IPS-11a (cell line): ENCODE results near the gene TNIP1.

Experiments used
- H3K4me3 ChIP-seq: one replicate; pipeline ENCODE4 v1.5.1; 2013; ENCODE audit warnings: low read depth, low read length, control low read depth

Gene TNIP1, protein sequence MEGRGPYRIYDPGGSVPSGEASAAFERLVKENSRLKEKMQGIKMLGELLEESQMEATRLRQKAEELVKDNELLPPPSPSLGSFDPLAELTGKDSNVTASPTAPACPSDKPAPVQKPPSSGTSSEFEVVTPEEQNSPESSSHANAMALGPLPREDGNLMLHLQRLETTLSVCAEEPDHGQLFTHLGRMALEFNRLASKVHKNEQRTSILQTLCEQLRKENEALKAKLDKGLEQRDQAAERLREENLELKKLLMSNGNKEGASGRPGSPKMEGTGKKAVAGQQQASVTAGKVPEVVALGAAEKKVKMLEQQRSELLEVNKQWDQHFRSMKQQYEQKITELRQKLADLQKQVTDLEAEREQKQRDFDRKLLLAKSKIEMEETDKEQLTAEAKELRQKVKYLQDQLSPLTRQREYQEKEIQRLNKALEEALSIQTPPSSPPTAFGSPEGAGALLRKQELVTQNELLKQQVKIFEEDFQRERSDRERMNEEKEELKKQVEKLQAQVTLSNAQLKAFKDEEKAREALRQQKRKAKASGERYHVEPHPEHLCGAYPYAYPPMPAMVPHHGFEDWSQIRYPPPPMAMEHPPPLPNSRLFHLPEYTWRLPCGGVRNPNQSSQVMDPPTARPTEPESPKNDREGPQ

DNA sequence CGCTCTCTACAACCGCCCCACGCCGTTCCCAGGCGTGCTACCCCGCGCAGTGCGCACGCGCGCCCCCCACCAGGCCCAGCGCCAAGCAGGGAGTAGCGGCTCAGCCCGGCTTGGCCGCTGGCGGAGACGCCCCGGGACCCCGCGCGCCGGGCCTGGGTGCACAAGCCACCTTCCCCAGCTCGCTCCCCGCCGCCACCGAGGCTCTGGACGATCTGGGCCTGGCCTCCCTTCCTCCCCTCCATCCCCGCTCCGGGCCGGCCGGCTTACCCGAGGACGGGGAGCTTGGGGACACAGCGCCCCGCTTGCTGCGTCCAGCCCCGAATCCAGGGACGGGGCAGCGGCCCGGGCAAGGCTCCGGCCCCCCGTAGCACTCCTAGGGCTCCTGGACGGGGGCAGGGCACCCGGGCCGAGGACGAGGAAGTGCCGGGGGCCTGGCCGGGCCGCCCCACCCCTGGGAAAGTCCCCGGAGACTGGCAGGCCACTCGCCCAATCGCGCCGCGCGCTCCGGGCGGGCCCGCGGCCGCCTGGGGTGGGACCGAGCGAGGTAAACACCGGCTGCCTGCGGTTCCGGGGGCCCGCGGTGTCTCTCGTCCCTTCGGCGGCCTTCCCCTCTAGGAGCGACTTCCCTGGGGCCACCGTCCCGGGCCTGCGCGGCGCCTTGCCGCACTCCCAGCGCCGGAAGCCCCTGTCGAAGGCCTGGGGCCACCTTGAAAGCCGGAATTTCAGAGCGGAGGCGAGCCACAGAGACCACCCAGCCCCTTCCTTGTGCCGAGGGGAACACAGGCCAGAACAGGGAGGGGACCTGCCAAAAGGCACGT lies at the start of gene TNIP1:
Gene TNIP1, minus strand, starts transcription at position 422 of the 818 bp plus-strand sequence. CDS start 15,939 bp downstream, outside the sequence.
- peak within 1 kb of the TSS; percentile 78 for H3K4me3 ChIP-seq

GRCh38 chr5:151130235-151130921 lies 49.5 kb upstream of the TNIP1 start:
- no peak overlapping the region for H3K4me3 ChIP-seq

- no peak overlapping the region for H3K4me3 ChIP-seq
Observed at GRCh38 chr5:151128817-151129216, 48.0 kb upstream of the TNIP1 start.

GRCh38 chr5:151127926-151128325 lies 47.1 kb upstream of the TNIP1 start:
- no peak overlapping the region for H3K4me3 ChIP-seq

DNA sequence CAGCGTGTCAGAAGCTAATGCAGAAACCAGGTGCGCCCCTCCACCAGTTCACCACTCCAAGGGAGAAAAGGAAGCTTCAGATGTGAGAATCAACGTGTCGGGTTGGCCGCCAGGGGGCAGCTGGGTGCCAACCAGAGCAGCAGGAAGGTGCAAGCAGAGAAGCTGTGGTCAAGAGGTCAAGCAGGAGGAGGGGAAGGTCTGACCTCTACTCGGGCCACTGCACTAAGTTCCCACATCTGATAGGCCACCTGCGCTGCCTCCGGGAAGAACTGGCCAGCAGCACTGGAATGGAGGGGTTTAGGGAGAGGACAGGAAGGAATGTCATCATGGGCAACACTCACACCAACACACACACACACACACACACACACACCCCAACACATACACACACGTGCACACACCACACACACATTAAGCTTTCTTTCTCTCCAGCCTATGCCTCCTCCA lies 45.4 kb upstream of the TNIP1 start:
- no peak overlapping the region for H3K4me3 ChIP-seq

DNA sequence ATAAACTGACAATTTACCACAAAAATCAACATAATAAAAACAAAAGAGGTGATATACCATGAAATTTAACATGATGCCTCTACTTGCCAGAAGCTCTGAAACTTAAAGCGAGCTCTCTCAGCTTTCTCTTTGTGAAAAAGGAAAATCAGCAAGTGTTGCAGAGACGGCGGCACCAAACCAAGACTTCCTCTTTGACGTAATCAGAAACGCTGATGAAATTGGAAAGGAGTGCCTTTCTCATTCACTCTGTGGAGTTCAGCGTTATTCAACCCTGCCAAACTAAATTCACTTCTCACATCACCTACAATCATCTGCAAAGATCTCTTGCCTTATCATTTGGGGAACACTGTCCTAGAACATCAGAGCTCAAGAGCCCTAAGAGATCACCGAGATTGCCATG lies 44.6 kb upstream of the TNIP1 start:
- no peak overlapping the region for H3K4me3 ChIP-seq

GRCh38 chr5:151123897-151124751 lies 43.3 kb upstream of the TNIP1 start:
- no peak overlapping the region for H3K4me3 ChIP-seq

- no peak overlapping the region for H3K4me3 ChIP-seq
Observed at GRCh38 chr5:151122828-151123227, 42.0 kb upstream of the TNIP1 start.

DNA sequence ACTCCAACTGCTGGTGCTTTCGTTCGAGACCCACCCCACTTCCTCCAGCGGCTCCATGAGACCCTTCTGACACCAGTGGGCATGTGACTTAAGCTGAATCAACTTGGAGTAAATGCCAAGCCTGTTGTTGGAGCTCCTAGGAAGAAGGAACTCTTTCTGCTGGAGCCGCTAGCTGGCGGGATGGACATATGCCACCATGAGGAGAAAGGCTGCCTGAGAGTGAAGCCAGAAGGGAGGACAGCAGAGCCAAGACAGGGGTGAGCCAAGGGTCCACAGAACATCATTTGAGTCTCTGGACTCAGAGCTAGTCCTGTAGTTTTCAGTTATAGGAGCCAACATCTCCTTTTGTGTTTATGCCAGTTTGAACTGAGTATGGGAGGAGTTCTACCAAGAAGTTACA lies 40.8 kb upstream of the TNIP1 start:
- no peak overlapping the region for H3K4me3 ChIP-seq

- H3K4me3 ChIP-seq: no peak overlapping the region
Observed at GRCh38 chr5:151121095-151121494, 40.3 kb upstream of the TNIP1 start.

DNA sequence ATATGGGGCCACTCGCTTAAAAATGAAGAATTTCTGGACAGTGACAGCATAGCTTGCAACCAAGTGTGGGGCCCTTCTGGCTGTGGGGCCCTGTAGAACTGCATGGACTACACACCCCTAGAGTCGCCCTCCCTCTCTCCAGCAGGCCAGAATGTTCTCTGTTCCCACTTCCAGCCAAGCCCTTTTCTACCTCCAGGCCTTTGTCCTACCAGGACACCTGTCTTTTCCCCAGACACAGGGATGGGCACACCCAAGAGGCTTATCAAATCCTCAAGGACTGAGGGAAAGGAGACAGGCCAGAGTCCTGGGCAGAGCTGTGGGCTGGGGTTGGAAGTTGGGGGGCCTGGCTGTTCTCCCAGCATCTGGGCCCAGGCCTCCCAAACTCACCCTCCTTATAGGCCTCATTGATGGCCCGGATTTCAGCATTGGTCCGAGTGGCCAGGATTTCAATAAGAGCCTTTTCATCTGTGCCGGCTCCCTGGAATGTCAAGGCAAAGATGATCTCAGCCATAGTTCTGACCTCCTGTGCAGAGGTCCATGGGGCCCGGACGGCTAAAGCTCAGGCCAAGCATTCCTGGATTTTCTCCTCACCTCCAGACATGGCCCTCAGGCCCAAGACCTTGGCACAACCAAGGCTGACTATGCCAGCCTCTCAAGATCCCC lies 38.2 kb upstream of the TNIP1 start:
- H3K4me3 ChIP-seq: no peak overlapping the region

DNA sequence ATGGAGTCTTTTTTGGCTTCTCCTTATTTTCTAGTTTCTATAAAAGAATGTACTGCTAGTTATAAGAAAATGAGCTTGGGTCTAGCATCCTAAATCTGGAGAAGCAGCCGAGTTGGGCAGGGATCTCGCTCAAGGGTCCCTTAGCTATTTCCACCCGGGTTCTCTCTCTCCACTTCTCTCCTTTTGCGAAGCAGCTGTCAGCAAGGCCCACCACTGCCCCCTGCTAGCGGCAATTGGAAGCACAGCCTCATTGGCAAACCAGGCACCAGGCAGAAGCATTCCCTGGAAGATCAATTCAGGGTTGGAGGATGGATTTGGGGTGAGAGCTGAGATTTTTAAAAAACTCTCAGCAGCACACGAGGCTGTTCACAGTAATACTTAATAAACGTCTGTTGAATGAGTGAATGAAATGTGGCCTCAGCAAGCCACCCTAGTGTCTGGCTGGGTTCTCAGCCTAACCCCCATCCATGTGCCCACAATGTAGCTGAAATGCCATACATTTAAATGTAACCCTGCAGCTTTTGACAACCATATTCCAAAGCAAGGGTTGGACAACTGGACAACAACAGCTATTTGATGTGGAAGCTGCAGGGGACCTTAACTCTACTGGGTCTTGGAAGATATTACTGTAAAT lies 34.6 kb upstream of the TNIP1 start:
- no peak overlapping the region for H3K4me3 ChIP-seq

DNA sequence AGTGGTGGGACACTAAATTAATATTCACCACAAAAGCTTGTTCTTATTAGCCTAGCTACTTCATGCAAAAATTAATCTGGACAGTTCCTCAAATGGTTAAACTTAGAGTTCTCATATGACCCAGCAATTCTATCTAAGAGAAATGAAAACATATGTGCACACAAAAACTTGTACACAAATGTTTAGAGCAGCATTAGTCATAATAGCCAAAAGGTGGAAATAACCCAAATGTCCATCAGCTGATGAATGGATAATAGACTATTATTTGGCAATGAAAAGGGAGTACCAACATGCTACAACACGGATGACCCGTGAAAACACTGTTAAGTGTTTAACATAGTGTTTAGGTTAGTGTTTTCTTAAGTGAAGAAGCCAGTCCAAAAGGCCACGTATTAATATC lies 32.8 kb upstream of the TNIP1 start:
- no peak overlapping the region for H3K4me3 ChIP-seq

DNA sequence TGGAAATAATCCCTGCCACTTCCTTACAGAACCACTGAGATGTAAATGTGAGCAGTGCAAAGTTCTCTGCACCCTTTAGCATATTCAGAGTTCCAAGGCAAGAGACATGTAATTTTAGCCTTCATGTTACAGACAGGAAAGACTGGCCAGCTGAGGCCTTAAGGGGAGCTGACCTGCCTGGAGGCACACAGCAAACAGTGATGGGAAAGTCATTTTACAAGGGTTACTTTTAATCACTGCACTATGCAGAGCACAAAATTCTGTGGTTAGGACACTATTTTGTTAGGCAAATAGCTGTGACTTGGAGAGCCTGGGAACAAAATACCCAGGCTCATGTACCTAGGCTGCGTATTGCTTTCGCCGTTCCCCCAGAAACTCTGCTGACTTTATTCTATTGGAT lies 30.2 kb upstream of the TNIP1 start:
- H3K4me3 ChIP-seq: no peak overlapping the region

DNA sequence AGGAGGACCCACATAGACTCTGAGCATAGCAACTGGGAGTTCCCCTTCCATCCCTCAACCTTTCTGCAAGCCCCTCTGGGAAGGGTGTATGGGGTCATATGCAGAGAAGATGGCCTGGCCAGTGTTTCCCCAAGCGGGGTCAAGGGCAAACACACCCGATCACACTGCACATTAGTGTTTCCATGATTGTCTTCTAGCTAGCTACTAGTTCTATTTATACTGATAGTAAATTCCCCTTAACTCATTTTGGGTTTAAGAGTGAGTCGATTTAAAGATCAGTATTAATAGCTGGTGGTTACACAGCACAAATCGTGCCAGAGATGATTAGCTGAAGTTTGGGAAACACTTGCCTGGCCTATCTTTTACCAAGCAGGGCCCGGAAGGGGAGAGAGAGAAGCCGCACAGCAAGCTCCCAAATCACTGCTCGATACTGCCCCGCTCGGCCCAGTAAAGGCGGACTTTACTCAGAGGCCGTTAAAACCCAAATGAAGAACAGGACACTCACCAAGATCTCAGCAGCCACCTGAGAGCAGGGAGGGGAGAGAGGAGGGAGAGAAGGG lies 29.4 kb upstream of the TNIP1 start:
- H3K4me3 ChIP-seq: no peak overlapping the region

DNA sequence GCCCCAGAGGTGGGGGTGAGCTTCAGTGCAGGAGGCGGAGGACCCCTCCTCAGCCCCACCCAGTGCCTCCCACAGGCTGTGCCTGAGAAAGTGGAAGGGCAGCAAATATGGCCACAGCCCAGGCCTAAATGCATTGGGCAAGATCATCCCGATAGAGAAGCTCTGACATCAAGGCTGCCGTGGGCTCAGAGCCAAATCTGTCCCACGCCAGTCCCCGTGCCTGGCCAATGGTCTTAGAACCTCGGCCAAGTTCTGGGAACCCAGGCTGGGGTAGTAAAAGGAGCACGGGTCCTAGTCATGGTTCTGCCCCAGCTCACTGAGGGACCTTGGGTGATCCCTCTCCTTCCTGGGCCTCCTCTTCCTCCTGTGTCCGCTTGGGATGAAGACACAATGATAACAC lies 27.7 kb upstream of the TNIP1 start:
- no peak overlapping the region for H3K4me3 ChIP-seq

GRCh38 chr5:151107738-151108520 lies 27.1 kb upstream of the TNIP1 start:
- no peak overlapping the region for H3K4me3 ChIP-seq

- H3K4me3 ChIP-seq: no peak overlapping the region
Observed at GRCh38 chr5:151107084-151107483, 26.2 kb upstream of the TNIP1 start.
